ENCODE results near the gene MYO1C. TPM values are rescaled to one million over a fixed set of nuclear protein-coding genes. Genes with fewer than 3 reads are reported as not detected.

The MYO1C gene
- total RNA-seq, 4 donors from 2014 or later: 103 to 145 (median 121) TPM

GRCh38 chr17:1496869-1497268 is 4.4 kb upstream of the MYO1C start:
- whole genome bisulfite sequencing, 2 donors: 84 to 92% methylated on average over 11 to 13 of the region's 14 CpGs
- peaks cover 26 to 46% of the 10 kb centered on the region in 2 donors for H3K4me1 ChIP-seq

GRCh38 chr17:1495265-1495989 is 2.9 kb upstream of the MYO1C start:
- peaks cover 34 to 53% of the 10 kb centered on the region in 2 donors for H3K4me1 ChIP-seq
- WGBS, 2 donors: 40 to 80% methylated on average over 6 to 14 of the region's 14 CpGs

More at GRCh38 chr17:1496869-1497268, 4.4 kb upstream of the MYO1C start:
- Histone ChIP-seq H3K9me3 (no peaks in the 10 kb centered on the region), H3K4me3 (replicated peaks in 1 of 3) (no peak overlapping the region), H3K36me3 (peaks cover 9 to 15% of the 10 kb centered on the region in 2 donors), H3K27ac (peak overlapping the region in 1 of 3 donors; percentile 79), H3K27me3 (no peaks in the 10 kb centered on the region)
- DNase-seq: no peak
- intact Hi-C loops (cut with DNase I): no loop called here
- TF ChIP-seq, protein P1, sequence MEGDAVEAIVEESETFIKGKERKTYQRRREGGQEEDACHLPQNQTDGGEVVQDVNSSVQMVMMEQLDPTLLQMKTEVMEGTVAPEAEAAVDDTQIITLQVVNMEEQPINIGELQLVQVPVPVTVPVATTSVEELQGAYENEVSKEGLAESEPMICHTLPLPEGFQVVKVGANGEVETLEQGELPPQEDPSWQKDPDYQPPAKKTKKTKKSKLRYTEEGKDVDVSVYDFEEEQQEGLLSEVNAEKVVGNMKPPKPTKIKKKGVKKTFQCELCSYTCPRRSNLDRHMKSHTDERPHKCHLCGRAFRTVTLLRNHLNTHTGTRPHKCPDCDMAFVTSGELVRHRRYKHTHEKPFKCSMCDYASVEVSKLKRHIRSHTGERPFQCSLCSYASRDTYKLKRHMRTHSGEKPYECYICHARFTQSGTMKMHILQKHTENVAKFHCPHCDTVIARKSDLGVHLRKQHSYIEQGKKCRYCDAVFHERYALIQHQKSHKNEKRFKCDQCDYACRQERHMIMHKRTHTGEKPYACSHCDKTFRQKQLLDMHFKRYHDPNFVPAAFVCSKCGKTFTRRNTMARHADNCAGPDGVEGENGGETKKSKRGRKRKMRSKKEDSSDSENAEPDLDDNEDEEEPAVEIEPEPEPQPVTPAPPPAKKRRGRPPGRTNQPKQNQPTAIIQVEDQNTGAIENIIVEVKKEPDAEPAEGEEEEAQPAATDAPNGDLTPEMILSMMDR (IDR thresholded peaks at IDR 0.05): no peak
- TF ChIP-seq POLR2A (IDR thresholded peaks at IDR 0.05): no peak

DNA sequence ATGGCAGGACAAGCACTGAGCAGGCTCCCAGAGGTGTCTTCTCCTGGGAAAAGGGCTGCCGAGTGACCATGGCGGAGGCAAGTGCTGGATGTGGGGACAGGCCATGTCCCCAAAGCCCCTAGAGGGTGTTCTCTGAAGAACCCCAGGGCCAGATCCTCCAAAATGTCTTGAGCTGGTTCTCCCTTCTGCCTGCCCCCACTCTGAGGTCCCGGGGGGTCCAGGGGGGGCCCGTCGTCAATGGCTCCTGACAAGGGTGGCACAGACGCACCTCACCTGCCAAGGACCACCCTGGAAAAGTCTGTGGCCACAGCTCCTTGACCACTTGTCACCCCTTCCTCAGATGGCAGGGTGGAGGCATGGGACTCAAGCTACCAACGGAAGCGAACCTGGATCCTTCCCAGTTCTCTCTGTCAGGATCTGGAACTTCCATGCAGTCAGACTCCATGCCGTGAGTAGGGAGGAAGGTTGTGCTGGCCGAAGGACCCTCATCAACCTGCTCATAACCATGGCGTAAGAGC is 2.3 kb upstream of the MYO1C start:
- 87 to 96% methylated on average over 7 to 10 of the region's 11 CpGs for WGBS, 2 donors
- Histone ChIP-seq H3K9me3 (no peaks in the 10 kb centered on the region), H3K36me3 (peaks cover 9 to 15% of the 10 kb centered on the region in 2 donors), H3K4me3 (replicated peaks in 1 of 3) (no peak overlapping the region), H3K27ac (peak overlapping the region; percentile 53 to 84 (median 79)), H3K4me1 (peaks cover 34 to 58% of the 10 kb centered on the region in 2 donors), H3K27me3 (no peaks in the 10 kb centered on the region)
- intact Hi-C loops (cut with DNase I): no loop called here
- DNase-seq: no peak
- TF ChIP-seq, protein P1 (IDR thresholded peaks at IDR 0.05): no peak
- TF ChIP-seq POLR2A (IDR thresholded peaks at IDR 0.05): no peak

More at GRCh38 chr17:1495265-1495989, 2.9 kb upstream of the MYO1C start:
- peak; percentile 69 to 91 for DNase-seq
- Histone ChIP-seq H3K27ac (peak overlapping the region; percentile 79 to 84 (median 80)), H3K27me3 (no peaks in the 10 kb centered on the region), H3K4me3 (replicated peaks in 1 of 3) (no peak overlapping the region), H3K9me3 (no peaks in the 10 kb centered on the region), H3K36me3 (peaks cover 9 to 15% of the 10 kb centered on the region in 2 donors)
- intact Hi-C loops (cut with DNase I): no loop called here
- TF ChIP-seq, protein P1 (IDR thresholded peaks at IDR 0.05): no peak
- peak in 1 of 2 donors; percentile 31 for TF ChIP-seq POLR2A (IDR thresholded peaks at IDR 0.05)

DNA sequence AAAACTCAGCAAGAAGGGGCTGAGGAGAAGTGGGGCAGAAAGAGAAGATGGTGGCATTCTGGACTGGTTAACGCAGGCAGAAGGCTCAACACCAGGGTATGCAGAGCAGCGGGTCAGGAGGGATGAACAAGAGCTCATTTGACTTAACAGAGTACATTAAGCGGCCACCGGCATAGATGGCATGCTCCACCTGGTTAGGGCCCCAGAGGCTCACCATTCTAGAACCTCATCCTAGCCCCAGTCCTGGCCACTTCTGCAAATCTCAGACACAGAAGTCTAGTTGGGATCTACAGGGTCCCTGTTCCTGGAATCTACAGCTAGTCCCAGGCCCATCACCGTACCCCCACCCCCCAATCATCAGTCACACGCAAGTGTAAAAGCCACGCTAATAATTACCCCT is 1.7 kb upstream of the MYO1C start:
- intact Hi-C loops (cut with DNase I): no loop called here
- Histone ChIP-seq H3K4me3 (replicated peaks in 1 of 3) (no peak overlapping the region), H3K27me3 (no peaks in the 10 kb centered on the region), H3K9me3 (no peaks in the 10 kb centered on the region), H3K4me1 (peaks cover 34 to 58% of the 10 kb centered on the region in 2 donors), H3K36me3 (peaks cover 9 to 15% of the 10 kb centered on the region in 2 donors), H3K27ac (peak overlapping the region in 2 of 3 donors; percentile 79 to 84)
- no peak for TF ChIP-seq POLR2A (IDR thresholded peaks at IDR 0.05)
- TF ChIP-seq, protein P1 (IDR thresholded peaks at IDR 0.05): no peak
- no peak for DNase-seq
- WGBS, 2 donors: 93 to 98% methylated on average over 7 of the region's 7 CpGs

Measured in thyroid gland (tissue), 4 donors.